ENCODE measurements around the gene RORB. TPM values are rescaled to one million over a fixed set of nuclear protein-coding genes. Genes with fewer than 3 reads are reported as not detected.

RORB gene
- total RNA-seq, 2 experiments from 2014 or later: 0.04 to 0.11 TPM

- Mint-ChIP-seq H3K27ac (no peak overlapping the region), H3K27me3 (peaks cover 45% of the 10 kb centered on the region)
- intact Hi-C loops (cut with micrococcal nuclease): no loop called here
Observed at GRCh38 chr9:74496406-74496805, 729 bp upstream of the RORB start.

GRCh38 chr9:74497748-74498620, 849 bp downstream of the RORB start:
- Mint-ChIP-seq H3K4me1 (ENCODE audit: low read depth) (peaks cover 26% of the 10 kb centered on the region), H3K27ac (no peak overlapping the region), H3K9me3 (no peaks in the 10 kb centered on the region), H3K36me3 (ENCODE audit: low read depth) (no peaks in the 10 kb centered on the region), H3K27me3 (peaks cover 51% of the 10 kb centered on the region), H3K4me3 (peak overlapping the region; percentile 82)
- ChIA-PET CTCF (no interaction called here), POLR2A (interaction anchor here (0.6 kb wide), 1 partner anchor 121 kb away, joined by 3 read pairs; no protein-coding TSS in a partner anchor)
- TF ChIP-seq CTCF (IDR thresholded peaks at IDR 0.05): no peak
- DNase-seq (peak; percentile 37), ATAC-seq (peak; percentile 31)
- intact Hi-C loops (cut with micrococcal nuclease): no loop called here

More at GRCh38 chr9:74496406-74496805, 729 bp upstream of the RORB start:
- Mint-ChIP-seq H3K9me3 (no peaks in the 10 kb centered on the region), H3K4me1 (ENCODE audit: low read depth) (peaks cover 26% of the 10 kb centered on the region), H3K4me3 (peak overlapping the region; percentile 82), H3K36me3 (ENCODE audit: low read depth) (no peaks in the 10 kb centered on the region)
- TF ChIP-seq CTCF (IDR thresholded peaks at IDR 0.05): no peak
- DNase-seq: no peak
- CTCF ChIA-PET: no interaction called here
- POLR2A ChIA-PET: no interaction called here
- ATAC-seq: no peak

- H3K27me3 Mint-ChIP-seq: peaks cover 54% of the 10 kb centered on the region
Observed at GRCh38 chr9:74498621-74499095, 1.5 kb downstream of the RORB start.

GRCh38 chr9:74499111-74499601, 2.0 kb downstream of the RORB start:
- no peak for TF ChIP-seq CTCF (IDR thresholded peaks at IDR 0.05)
- no peak for ATAC-seq
- ChIA-PET CTCF (no interaction called here), POLR2A (no interaction called here)
- Mint-ChIP-seq H3K4me1 (ENCODE audit: low read depth) (peaks cover 26% of the 10 kb centered on the region), H3K9me3 (no peaks in the 10 kb centered on the region), H3K27ac (no peak overlapping the region), H3K36me3 (ENCODE audit: low read depth) (no peaks in the 10 kb centered on the region), H3K27me3 (peaks cover 54% of the 10 kb centered on the region), H3K4me3 (peak overlapping the region; percentile 38)
- no peak for DNase-seq
- intact Hi-C loops (cut with micrococcal nuclease): no loop called here

More at GRCh38 chr9:74498621-74499095, 1.5 kb downstream of the RORB start:
- peak overlapping the region; percentile 82 for H3K4me3 Mint-ChIP-seq
- ATAC-seq (no peak), DNase-seq (no peak)
- POLR2A ChIA-PET: interaction anchor here (0.6 kb wide), 1 partner anchor 122 kb away, joined by 3 read pairs; no protein-coding TSS in a partner anchor
- H3K4me1 Mint-ChIP-seq (ENCODE audit: low read depth): peaks cover 26% of the 10 kb centered on the region
- no peaks in the 10 kb centered on the region for H3K9me3 Mint-ChIP-seq
- TF ChIP-seq CTCF (IDR thresholded peaks at IDR 0.05): no peak
- no peaks in the 10 kb centered on the region for H3K36me3 Mint-ChIP-seq (ENCODE audit: low read depth)
- CTCF ChIA-PET: no interaction called here
- intact Hi-C loops (cut with micrococcal nuclease): no loop called here
- H3K27ac Mint-ChIP-seq: no peak overlapping the region
